Central memory CD8-positive, alpha-beta T cell (primary cell): Measurements from ENCODE around the gene GREB1L.

Experiments
- ATAC-seq: fragments of 150-1000 bp; cut with Tn5 transposase; replicated peaks from 2 replicates; pipeline ENCODE4 v1.10.0; 2022; ENCODE audit warnings: mild to moderate bottlenecking, moderate FRiP score, moderate number of reproducible peaks; ENCODE audit not compliant: poor library complexity, severe bottlenecking; ENCODE audit errors: extremely low read depth
- DNase-seq, 2 donors: peaks; one replicate each; pipeline ENCODE4 v3.0.0; 2021; ENCODE audit warnings: low spot score in 2 of 2
- H3K27ac Mint-ChIP-seq: one replicate; pipeline ENCODE4 v1.8.0; 2022; ENCODE audit warnings: low read depth, mild to moderate bottlenecking, moderate library complexity, mixed read lengths
- H3K27me3 Mint-ChIP-seq: one replicate; pipeline ENCODE4 v1.8.0; 2022; ENCODE audit warnings: mixed read lengths
- H3K36me3 Mint-ChIP-seq: one replicate; pipeline ENCODE4 v1.8.0; 2022; ENCODE audit warnings: mild to moderate bottlenecking, moderate library complexity, mixed read lengths; ENCODE audit not compliant: insufficient read depth
- H3K4me1 Mint-ChIP-seq: one replicate; pipeline ENCODE4 v1.8.0; 2022; ENCODE audit warnings: mixed read lengths
- H3K4me3 Mint-ChIP-seq: one replicate; pipeline ENCODE4 v1.8.0; 2022; ENCODE audit warnings: mild to moderate bottlenecking, moderate library complexity, mixed read lengths
- H3K9me3 Mint-ChIP-seq: one replicate; pipeline ENCODE4 v1.8.0; 2022; ENCODE audit warnings: mixed read lengths

Gene GREB1L

DNA sequence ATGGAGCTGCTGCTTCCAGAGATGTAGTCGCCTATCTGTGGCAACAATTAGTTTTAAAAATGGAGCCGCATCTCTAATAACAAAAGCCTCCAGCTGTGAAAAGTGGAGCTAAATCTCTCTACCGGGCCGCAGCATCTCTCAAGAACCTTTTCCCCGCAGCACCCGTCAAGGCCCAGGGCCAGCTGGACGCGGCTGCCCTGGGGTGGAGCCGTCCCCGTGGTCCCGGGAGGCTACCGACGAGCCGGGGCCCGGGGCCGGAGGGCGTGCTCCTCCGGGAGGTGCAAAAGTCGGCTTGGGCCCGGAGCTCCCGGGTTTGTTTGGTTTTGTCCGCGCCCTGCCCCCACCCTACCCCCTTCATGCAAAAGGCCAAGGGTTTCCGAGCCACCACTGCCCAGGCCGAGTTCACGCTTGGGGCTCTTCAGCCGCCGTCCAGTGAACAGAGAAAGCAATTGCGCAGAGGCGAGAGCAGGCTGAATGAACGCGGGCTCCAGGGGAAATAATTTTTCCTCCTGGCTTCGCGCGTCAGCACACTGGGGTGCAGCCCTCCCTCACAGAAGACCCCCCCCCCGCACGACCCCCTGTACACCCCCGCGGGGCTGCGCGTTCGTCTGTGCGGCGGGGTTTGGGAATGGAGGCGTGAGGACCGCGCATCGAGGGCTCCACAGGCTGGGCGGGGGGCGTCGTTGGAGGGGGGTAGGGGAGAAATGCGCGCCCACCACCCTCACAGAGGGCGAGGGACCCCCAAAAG, 557 bp upstream of the GREB1L start:
- peaks cover 81% of the 10 kb centered on the region for H3K27me3 Mint-ChIP-seq
- H3K4me3 Mint-ChIP-seq = peak overlapping the region; percentile 32
- H3K9me3 Mint-ChIP-seq = no peaks in the 10 kb centered on the region
- DNase-seq (no peak), ATAC-seq (no peak)
- no peak overlapping the region for H3K27ac Mint-ChIP-seq
- peaks cover 6% of the 10 kb centered on the region for H3K4me1 Mint-ChIP-seq
- peaks cover 7% of the 10 kb centered on the region for H3K36me3 Mint-ChIP-seq

DNA sequence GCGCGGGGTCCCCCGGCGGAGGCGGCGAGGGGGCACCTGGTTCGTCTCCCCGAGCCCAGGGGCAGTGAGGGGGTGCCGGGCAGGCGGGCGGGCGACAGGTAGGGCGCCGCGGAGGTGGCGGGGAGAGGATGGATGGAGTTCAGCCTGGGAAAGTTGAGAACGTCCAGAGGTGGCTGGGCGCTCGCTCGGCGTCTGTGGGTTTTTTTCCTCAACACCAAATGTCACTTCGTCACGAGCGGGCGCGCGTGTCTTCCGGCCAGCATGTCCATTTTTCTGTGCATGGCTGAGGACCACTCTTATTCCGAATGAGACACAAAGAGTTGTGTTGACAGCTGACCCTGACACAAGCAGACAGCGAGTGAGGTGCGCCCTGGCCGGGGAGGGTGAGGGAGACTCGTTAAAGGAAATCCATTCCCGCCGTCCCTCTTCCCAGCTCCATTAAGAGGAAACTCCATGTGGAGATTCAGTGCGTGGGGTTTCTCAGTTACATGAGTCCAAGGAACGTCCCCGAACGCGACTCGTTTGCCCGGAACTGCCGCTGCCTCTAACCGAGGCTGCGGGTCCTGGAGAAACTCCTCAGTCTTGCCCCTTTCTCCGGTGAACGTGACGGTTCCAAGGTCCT, 859 bp downstream of the GREB1L start:
- H3K27me3 Mint-ChIP-seq = peaks cover 79% of the 10 kb centered on the region

GRCh38 chr18:21254576-21254975, 12.5 kb downstream of the GREB1L start:
- H3K27ac Mint-ChIP-seq = no peak overlapping the region
- no peak for DNase-seq

More for the DNA sequence above, 859 bp downstream of the GREB1L start:
- ATAC-seq (no peak), DNase-seq (no peak)
- H3K4me1 Mint-ChIP-seq = peaks cover 6% of the 10 kb centered on the region
- H3K27ac Mint-ChIP-seq = no peak overlapping the region
- no peaks in the 10 kb centered on the region for H3K9me3 Mint-ChIP-seq
- peaks cover 7% of the 10 kb centered on the region for H3K36me3 Mint-ChIP-seq
- H3K4me3 Mint-ChIP-seq = peak overlapping the region; percentile 56

GRCh38 chr18:21255211-21255610, 13.2 kb downstream of the GREB1L start:
- no peak overlapping the region for H3K4me3 Mint-ChIP-seq
- H3K27me3 Mint-ChIP-seq = peaks cover 25% of the 10 kb centered on the region

More at GRCh38 chr18:21254576-21254975, 12.5 kb downstream of the GREB1L start:
- Mint-ChIP-seq H3K27me3 (peaks cover 25% of the 10 kb centered on the region), H3K4me1 (no peaks in the 10 kb centered on the region), H3K4me3 (no peak overlapping the region), H3K36me3 (no peaks in the 10 kb centered on the region), H3K9me3 (no peaks in the 10 kb centered on the region)
- ATAC-seq = no peak

DNA sequence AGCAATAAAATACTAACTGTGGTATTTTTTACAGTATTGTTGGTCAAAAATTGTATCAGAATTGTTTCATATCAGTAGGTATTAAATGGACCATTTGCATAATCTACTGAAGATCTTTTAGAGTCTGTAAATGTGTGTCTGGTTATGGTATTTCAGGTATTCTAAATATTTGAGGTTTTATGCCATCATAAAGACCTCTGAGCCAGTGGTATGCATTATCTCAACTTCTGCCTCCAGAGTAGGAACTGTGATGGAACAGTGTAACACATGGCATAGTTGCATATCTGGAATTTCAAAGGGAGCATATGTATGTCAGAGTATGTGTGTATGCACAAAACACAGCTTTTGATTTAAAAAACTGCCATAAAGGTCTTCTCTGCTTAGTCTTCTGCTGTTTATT, 15.4 kb downstream of the GREB1L start:
- no peaks in the 10 kb centered on the region for H3K4me1 Mint-ChIP-seq
- H3K36me3 Mint-ChIP-seq = no peaks in the 10 kb centered on the region
- DNase-seq (no peak), ATAC-seq (no peak)
- no peaks in the 10 kb centered on the region for H3K9me3 Mint-ChIP-seq
- H3K27ac Mint-ChIP-seq = no peak overlapping the region
- peaks cover 25% of the 10 kb centered on the region for H3K27me3 Mint-ChIP-seq
- no peak overlapping the region for H3K4me3 Mint-ChIP-seq

More at GRCh38 chr18:21255211-21255610, 13.2 kb downstream of the GREB1L start:
- Mint-ChIP-seq H3K4me1 (no peaks in the 10 kb centered on the region), H3K36me3 (no peaks in the 10 kb centered on the region), H3K9me3 (no peaks in the 10 kb centered on the region), H3K27ac (no peak overlapping the region)
- DNase-seq (no peak), ATAC-seq (no peak)

GRCh38 chr18:21260621-21261020, 18.6 kb downstream of the GREB1L start:
- ATAC-seq = no peak
- no peak overlapping the region for H3K27ac Mint-ChIP-seq
- no peaks in the 10 kb centered on the region for H3K9me3 Mint-ChIP-seq
- H3K36me3 Mint-ChIP-seq = no peaks in the 10 kb centered on the region
- DNase-seq = no peak
- peaks cover 20% of the 10 kb centered on the region for H3K27me3 Mint-ChIP-seq
- H3K4me1 Mint-ChIP-seq = no peaks in the 10 kb centered on the region
- H3K4me3 Mint-ChIP-seq = no peak overlapping the region

GRCh38 chr18:21261352-21261751, 19.3 kb downstream of the GREB1L start:
- DNase-seq (no peak), ATAC-seq (no peak)
- Mint-ChIP-seq H3K9me3 (no peaks in the 10 kb centered on the region), H3K36me3 (no peaks in the 10 kb centered on the region), H3K4me3 (no peak overlapping the region), H3K27me3 (peaks cover 28% of the 10 kb centered on the region), H3K27ac (no peak overlapping the region), H3K4me1 (no peaks in the 10 kb centered on the region)

DNA sequence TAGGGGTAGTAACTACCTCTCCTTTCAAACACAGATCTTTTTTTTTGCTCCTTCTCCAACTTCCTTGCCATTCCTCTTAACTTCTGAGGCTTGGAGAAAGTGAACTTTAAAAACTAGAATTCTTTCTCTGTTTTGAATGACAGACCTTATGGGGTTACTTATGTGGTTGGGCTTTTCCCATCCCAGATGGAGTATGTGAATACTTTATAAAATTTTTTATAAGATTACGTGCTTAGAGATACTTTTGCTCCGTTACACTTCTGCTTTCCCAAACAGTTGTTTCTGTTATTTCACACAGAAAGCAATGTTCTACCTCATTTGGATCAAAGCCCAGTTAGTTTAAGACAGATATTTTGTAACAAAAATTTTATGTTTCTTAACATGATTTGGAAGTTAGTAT, 20.2 kb downstream of the GREB1L start:
- peaks cover 28% of the 10 kb centered on the region for H3K27me3 Mint-ChIP-seq
- H3K36me3 Mint-ChIP-seq = no peaks in the 10 kb centered on the region
- DNase-seq (no peak), ATAC-seq (no peak)
- no peak overlapping the region for H3K4me3 Mint-ChIP-seq
- H3K4me1 Mint-ChIP-seq = no peaks in the 10 kb centered on the region
- H3K9me3 Mint-ChIP-seq = no peaks in the 10 kb centered on the region
- H3K27ac Mint-ChIP-seq = no peak overlapping the region

DNA sequence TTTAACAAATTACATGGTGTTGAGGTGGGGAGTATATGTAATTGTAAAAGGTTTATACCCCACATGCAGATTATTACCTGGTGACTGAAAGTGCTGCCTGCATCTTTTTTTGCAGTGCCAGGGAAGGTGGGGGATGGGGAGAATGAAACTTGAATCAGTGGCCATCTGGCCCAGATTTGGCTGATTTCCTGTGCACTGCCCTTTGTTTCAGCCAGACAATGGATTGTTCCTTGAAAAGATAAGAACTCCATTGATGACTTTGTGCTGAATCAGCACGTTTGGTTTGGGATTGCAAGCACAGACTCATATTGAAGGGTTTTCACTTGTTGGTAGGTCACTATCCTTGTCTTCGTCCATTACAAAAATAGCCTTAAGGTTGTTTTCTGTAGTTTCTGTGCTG, 20.9 kb downstream of the GREB1L start:
- H3K27ac Mint-ChIP-seq = no peak overlapping the region
- H3K27me3 Mint-ChIP-seq = peaks cover 30% of the 10 kb centered on the region
- DNase-seq = no peak
- H3K36me3 Mint-ChIP-seq = no peaks in the 10 kb centered on the region
- H3K9me3 Mint-ChIP-seq = no peaks in the 10 kb centered on the region
- no peaks in the 10 kb centered on the region for H3K4me1 Mint-ChIP-seq
- ATAC-seq = no peak
- no peak overlapping the region for H3K4me3 Mint-ChIP-seq

DNA sequence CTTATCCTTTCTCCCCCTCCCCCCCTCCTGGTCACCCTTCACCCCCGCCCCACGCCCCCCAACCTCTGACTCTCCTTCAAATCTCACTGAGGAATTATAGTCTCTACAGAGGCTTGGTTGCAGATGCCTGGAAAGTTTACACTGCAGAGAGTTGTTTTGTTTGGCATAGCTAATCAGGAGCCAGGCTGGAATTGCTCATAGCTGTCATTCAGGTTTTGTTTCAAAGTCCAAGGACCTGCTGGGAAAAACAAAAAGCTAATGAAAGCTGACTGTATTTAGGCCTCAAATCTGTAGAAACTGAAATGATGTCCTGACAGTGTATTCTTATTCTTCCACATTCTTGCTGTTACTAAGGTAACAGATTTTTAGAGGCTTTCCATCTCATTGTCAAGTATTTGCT, 22.6 kb downstream of the GREB1L start:
- no peaks in the 10 kb centered on the region for H3K9me3 Mint-ChIP-seq
- no peak overlapping the region for H3K4me3 Mint-ChIP-seq
- DNase-seq = no peak
- ATAC-seq = no peak
- H3K4me1 Mint-ChIP-seq = no peaks in the 10 kb centered on the region
- H3K27me3 Mint-ChIP-seq = peaks cover 33% of the 10 kb centered on the region
- H3K36me3 Mint-ChIP-seq = no peaks in the 10 kb centered on the region
- no peak overlapping the region for H3K27ac Mint-ChIP-seq

GRCh38 chr18:21265971-21266673, 24.1 kb downstream of the GREB1L start:
- Mint-ChIP-seq H3K9me3 (no peaks in the 10 kb centered on the region), H3K27me3 (peaks cover 33% of the 10 kb centered on the region), H3K36me3 (no peaks in the 10 kb centered on the region), H3K4me3 (no peak overlapping the region), H3K4me1 (no peaks in the 10 kb centered on the region), H3K27ac (no peak overlapping the region)
- no peak for ATAC-seq
- DNase-seq = no peak

DNA sequence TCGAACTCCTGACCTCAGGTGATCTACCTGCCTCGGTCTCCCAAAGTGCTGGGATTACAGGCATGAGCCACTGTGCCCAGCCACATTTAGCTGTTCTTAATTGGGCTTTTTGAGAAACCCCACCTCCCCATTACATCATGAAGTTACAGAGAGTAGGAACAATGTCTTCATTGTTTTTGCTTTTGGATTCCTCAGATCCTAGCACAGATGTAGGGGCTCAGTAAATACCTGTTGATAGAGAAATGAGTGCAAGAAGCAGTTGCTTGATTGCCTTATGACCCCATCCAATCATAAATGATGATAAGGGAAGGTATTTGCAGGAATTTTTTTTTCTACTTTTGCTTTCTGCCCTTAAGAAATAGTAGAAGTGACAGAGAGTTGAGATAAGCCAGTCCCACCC, 25.4 kb downstream of the GREB1L start:
- ATAC-seq (no peak), DNase-seq (no peak)
- Mint-ChIP-seq H3K27me3 (peaks cover 33% of the 10 kb centered on the region), H3K36me3 (no peaks in the 10 kb centered on the region), H3K9me3 (no peaks in the 10 kb centered on the region), H3K4me1 (no peaks in the 10 kb centered on the region), H3K4me3 (no peak overlapping the region), H3K27ac (no peak overlapping the region)

- no peak overlapping the region for H3K4me3 Mint-ChIP-seq
- no peaks in the 10 kb centered on the region for H3K4me1 Mint-ChIP-seq
- DNase-seq (no peak), ATAC-seq (no peak)
- no peaks in the 10 kb centered on the region for H3K36me3 Mint-ChIP-seq
- no peak overlapping the region for H3K27ac Mint-ChIP-seq
- H3K9me3 Mint-ChIP-seq = no peaks in the 10 kb centered on the region
- H3K27me3 Mint-ChIP-seq = peaks cover 33% of the 10 kb centered on the region
These were observed 27.3 kb downstream of the GREB1L start for GRCh38 chr18:21269349-21269748.
